ENCODE results near the gene COL9A1. TPM values are rescaled to one million over a fixed set of nuclear protein-coding genes. Genes with fewer than 3 reads are reported as not detected.

COL9A1 gene
- total and polyA plus RNA-seq, 2 donors = 7.2 to 46.7 TPM

GRCh38 chr6:70241031-70241430, 61.9 kb downstream of the COL9A1 start:
- no peak overlapping the region for H3K27ac ChIP-seq (ENCODE audit: low read depth)
- H3K36me3 ChIP-seq (ENCODE audit: insufficient read depth) = no peaks in the 10 kb centered on the region
- no peak overlapping the region for H3K4me3 ChIP-seq (ENCODE audit: low read depth, low read length)
- WGBS = 22% methylated on average over 3 of the region's 3 CpGs
- DNase-seq (ENCODE audit: extremely low spot score) = no peak
- H3K4me1 ChIP-seq (ENCODE audit: insufficient read depth) = no peaks in the 10 kb centered on the region

GRCh38 chr6:70236343-70236742, 66.5 kb downstream of the COL9A1 start:
- H3K4me1 ChIP-seq (ENCODE audit: insufficient read depth) = no peaks in the 10 kb centered on the region
- no peaks in the 10 kb centered on the region for H3K36me3 ChIP-seq (ENCODE audit: insufficient read depth)
- WGBS = 31% methylated on average over 3 of the region's 3 CpGs
- no peak for DNase-seq (ENCODE audit: extremely low spot score)
- H3K4me3 ChIP-seq (ENCODE audit: low read depth, low read length) = no peak overlapping the region
- H3K27ac ChIP-seq (ENCODE audit: low read depth) = no peak overlapping the region

GRCh38 chr6:70234561-70235236, 68.2 kb downstream of the COL9A1 start:
- Histone ChIP-seq H3K4me1 (ENCODE audit: insufficient read depth) (no peaks in the 10 kb centered on the region), H3K27ac (ENCODE audit: low read depth) (no peak overlapping the region), H3K4me3 (ENCODE audit: low read depth, low read length) (no peak overlapping the region), H3K36me3 (ENCODE audit: insufficient read depth) (no peaks in the 10 kb centered on the region)
- WGBS = 84% methylated on average over 7 of the region's 7 CpGs
- no peak for DNase-seq (ENCODE audit: extremely low spot score)

GRCh38 chr6:70231311-70231710, 71.6 kb downstream of the COL9A1 start:
- Histone ChIP-seq H3K4me3 (ENCODE audit: low read depth, low read length) (no peak overlapping the region), H3K27ac (ENCODE audit: low read depth) (no peak overlapping the region), H3K36me3 (ENCODE audit: insufficient read depth) (no peaks in the 10 kb centered on the region), H3K4me1 (ENCODE audit: insufficient read depth) (no peaks in the 10 kb centered on the region)
- no peak for DNase-seq (ENCODE audit: extremely low spot score)
- WGBS = 48% methylated on average over 2 of the region's 2 CpGs

- no peak for DNase-seq (ENCODE audit: extremely low spot score)
- Histone ChIP-seq H3K4me1 (ENCODE audit: insufficient read depth) (no peaks in the 10 kb centered on the region), H3K27ac (ENCODE audit: low read depth) (no peak overlapping the region), H3K36me3 (ENCODE audit: insufficient read depth) (no peaks in the 10 kb centered on the region), H3K4me3 (ENCODE audit: low read depth, low read length) (no peak overlapping the region)
- WGBS = 80% methylated on average over 2 of the region's 2 CpGs
Observed at GRCh38 chr6:70225055-70225454, 77.8 kb downstream of the COL9A1 start.

GRCh38 chr6:70222439-70222749, 80.5 kb downstream of the COL9A1 start:
- Histone ChIP-seq H3K4me3 (ENCODE audit: low read depth, low read length) (no peak overlapping the region), H3K4me1 (ENCODE audit: insufficient read depth) (no peaks in the 10 kb centered on the region), H3K27ac (ENCODE audit: low read depth) (no peak overlapping the region), H3K36me3 (ENCODE audit: insufficient read depth) (no peaks in the 10 kb centered on the region)
- WGBS = 56% methylated on average over 2 of the region's 2 CpGs
- DNase-seq (ENCODE audit: extremely low spot score) = no peak

GRCh38 chr6:70221715-70222438, 81.0 kb downstream of the COL9A1 start:
- Histone ChIP-seq H3K36me3 (ENCODE audit: insufficient read depth) (no peaks in the 10 kb centered on the region), H3K4me1 (ENCODE audit: insufficient read depth) (no peaks in the 10 kb centered on the region), H3K27ac (ENCODE audit: low read depth) (no peak overlapping the region), H3K4me3 (ENCODE audit: low read depth, low read length) (no peak overlapping the region)
- WGBS = 66% methylated on average over 6 of the region's 6 CpGs
- DNase-seq (ENCODE audit: extremely low spot score) = no peak

GRCh38 chr6:70221025-70221714, 81.7 kb downstream of the COL9A1 start:
- H3K36me3 ChIP-seq (ENCODE audit: insufficient read depth) = no peaks in the 10 kb centered on the region
- no peak overlapping the region for H3K4me3 ChIP-seq (ENCODE audit: low read depth, low read length)
- H3K4me1 ChIP-seq (ENCODE audit: insufficient read depth) = no peaks in the 10 kb centered on the region
- H3K27ac ChIP-seq (ENCODE audit: low read depth) = no peak overlapping the region
- DNase-seq (ENCODE audit: extremely low spot score) = no peak
- 21% methylated on average over 4 of the region's 4 CpGs for WGBS

- no peaks in the 10 kb centered on the region for H3K36me3 ChIP-seq (ENCODE audit: insufficient read depth)
- H3K4me1 ChIP-seq (ENCODE audit: insufficient read depth) = no peaks in the 10 kb centered on the region
- H3K27ac ChIP-seq (ENCODE audit: low read depth) = no peak overlapping the region
- H3K4me3 ChIP-seq (ENCODE audit: low read depth, low read length) = no peak overlapping the region
- DNase-seq (ENCODE audit: extremely low spot score) = no peak
- 55% methylated on average over 1 of the region's 1 CpG for WGBS
Observed at GRCh38 chr6:70219943-70220613, 82.8 kb downstream of the COL9A1 start.

GRCh38 chr6:70216767-70217166, 86.1 kb downstream of the COL9A1 start:
- Histone ChIP-seq H3K27ac (ENCODE audit: low read depth) (no peak overlapping the region), H3K4me1 (ENCODE audit: insufficient read depth) (no peaks in the 10 kb centered on the region), H3K36me3 (ENCODE audit: insufficient read depth) (no peaks in the 10 kb centered on the region), H3K4me3 (ENCODE audit: low read depth, low read length) (no peak overlapping the region)
- DNase-seq (ENCODE audit: extremely low spot score) = no peak
- 72% methylated on average over 8 of the region's 8 CpGs for WGBS

GRCh38 chr6:70215460-70216108, 87.3 kb downstream of the COL9A1 start:
- no peak overlapping the region for H3K4me3 ChIP-seq (ENCODE audit: low read depth, low read length)
- no peaks in the 10 kb centered on the region for H3K36me3 ChIP-seq (ENCODE audit: insufficient read depth)
- no peak for DNase-seq (ENCODE audit: extremely low spot score)
- no peaks in the 10 kb centered on the region for H3K4me1 ChIP-seq (ENCODE audit: insufficient read depth)
- WGBS = 73% methylated on average over 4 of the region's 4 CpGs
- H3K27ac ChIP-seq (ENCODE audit: low read depth) = no peak overlapping the region

GRCh38 chr6:70210462-70210861, 92.4 kb downstream of the COL9A1 start:
- Histone ChIP-seq H3K4me1 (ENCODE audit: insufficient read depth) (no peaks in the 10 kb centered on the region), H3K27ac (ENCODE audit: low read depth) (no peak overlapping the region), H3K4me3 (ENCODE audit: low read depth, low read length) (no peak overlapping the region), H3K36me3 (ENCODE audit: insufficient read depth) (no peaks in the 10 kb centered on the region)
- DNase-seq (ENCODE audit: extremely low spot score) = no peak
- 50% methylated on average over 2 of the region's 2 CpGs for WGBS

GRCh38 chr6:70208235-70208790, 94.6 kb downstream of the COL9A1 start:
- WGBS = 80% methylated on average over 1 of the region's 1 CpG
- Histone ChIP-seq H3K36me3 (ENCODE audit: insufficient read depth) (no peaks in the 10 kb centered on the region), H3K4me3 (ENCODE audit: low read depth, low read length) (no peak overlapping the region), H3K4me1 (ENCODE audit: insufficient read depth) (no peaks in the 10 kb centered on the region), H3K27ac (ENCODE audit: low read depth) (no peak overlapping the region)
- DNase-seq (ENCODE audit: extremely low spot score) = no peak
